GM23248 (cell line): ENCODE results near the gene EEF1B2. TPM values are rescaled to one million over a fixed set of nuclear protein-coding genes. Genes with fewer than 3 reads are reported as not detected.

Experiments
- DNase-seq: peaks from one replicate; pipeline ENCODE4 v3.0.0-alpha.2; 2015
- H2AFZ ChIP-seq: fragments of 200-600 bp; sonication (generic); 2 replicates; pipeline ENCODE4 v1.6.1; 2016; ENCODE audit warnings: antibody characterized with exemption
- H3F3A ChIP-seq: fragments of 200-600 bp; sonication (generic); 2 replicates; pipeline ENCODE4 v1.6.1; 2016; ENCODE audit warnings: mild to moderate bottlenecking, antibody characterized with exemption, mixed run types; ENCODE audit not compliant: insufficient read depth
- H3K27ac ChIP-seq: fragments of 200-600 bp; sonication (generic); 2 replicates; pipeline ENCODE4 v1.5.1; 2016; ENCODE audit warnings: mild to moderate bottlenecking
- H3K27me3 ChIP-seq: fragments of 200-600 bp; sonication (generic); replicated peaks from 2 replicates; pipeline ENCODE4 v1.6.1; 2016; ENCODE audit warnings: mild to moderate bottlenecking; ENCODE audit not compliant: insufficient read depth
- H3K36me3 ChIP-seq: fragments of 200-600 bp; sonication (generic); 2 replicates; pipeline ENCODE4 v1.6.1; 2016; ENCODE audit warnings: low read depth, mild to moderate bottlenecking
- H3K4me1 ChIP-seq: fragments of 200-600 bp; sonication (generic); 2 replicates; pipeline ENCODE4 v1.6.1; 2016; ENCODE audit warnings: mild to moderate bottlenecking; ENCODE audit not compliant: insufficient read depth
- H3K4me2 ChIP-seq: fragments of 200-600 bp; sonication (generic); one replicate; pipeline ENCODE4 v1.6.1; 2016; ENCODE audit warnings: mild to moderate bottlenecking; ENCODE audit not compliant: unreplicated experiment
- H3K4me3 ChIP-seq: fragments of 200-600 bp; sonication (generic); 2 replicates; pipeline ENCODE4 v1.5.1; 2016; ENCODE audit warnings: mild to moderate bottlenecking
- H3K79me2 ChIP-seq: fragments of 200-600 bp; sonication (generic); 2 replicates; pipeline ENCODE4 v1.6.1; 2016; ENCODE audit warnings: mild to moderate bottlenecking; ENCODE audit not compliant: insufficient read depth
- H3K9ac ChIP-seq: fragments of 200-600 bp; sonication (generic); 2 replicates; pipeline ENCODE4 v1.6.1; 2016; ENCODE audit warnings: mild to moderate bottlenecking
- H3K9me2 ChIP-seq: fragments of 200-600 bp; sonication (generic); 2 replicates; pipeline ENCODE4 v1.6.1; 2016; ENCODE audit warnings: mixed run types, mild to moderate bottlenecking, moderate library complexity; ENCODE audit not compliant: insufficient read depth
- H3K9me3 ChIP-seq: fragments of 200-600 bp; sonication (generic); one replicate; pipeline ENCODE4 v1.6.1; 2017; ENCODE audit warnings: low read depth
- H4K20me1 ChIP-seq: fragments of 200-600 bp; sonication (generic); 2 replicates; pipeline ENCODE4 v1.6.0; 2016; ENCODE audit not compliant: insufficient read depth
- EZH2 ChIP-seq: fragments of 200-600 bp; sonication (generic); IDR thresholded peaks from 2 replicates; pipeline ENCODE4 v1.6.1; 2018; ENCODE audit warnings: antibody characterized with exemption, mild to moderate bottlenecking; ENCODE audit not compliant: insufficient read depth, poor library complexity, severe bottlenecking
- EZH2phosphoT487 ChIP-seq: fragments of 200-600 bp; sonication (generic); IDR thresholded peaks from 2 replicates; pipeline ENCODE4 v1.6.1; 2018; ENCODE audit warnings: antibody characterized with exemption, moderate library complexity, mild to moderate bottlenecking, low read depth; ENCODE audit not compliant: insufficient read depth
- WGBS, 2 experiments: methylation state at CpG; one replicate each; pipeline ENCODE4 v1.1.6; 2015 to 2017; ENCODE audit warnings: low lambda C conversion rate in 2 of 2, low coverage in 1 of 2; ENCODE audit errors: missing lambda C conversion rate in 2 of 2; 5-methylcytosine and 5-hydroxymethylcytosine counted together
- in situ Hi-C: fragments of 300-500 bp; cut with MboI; formaldehyde crosslinking; loops from 2 replicates; pipeline ENCODE4 v1.15.0; 2020
- polyA plus RNA-seq: library from polyadenylated mRNA; unstranded; fragments of >200 nt; fragmentation: Nextera tagmentation; extraction: Ambion mirVana; gene quantifications from 2 replicates; pipeline ENCODE4 v1.2.1, GENCODE V29; 2016
- total RNA-seq: library from RNA; depleted of rRNA; stranded (reverse); fragments of >200 nt; shearing (Covaris generic); gene quantifications from 2 replicates; pipeline ENCODE4 v1.2.3, GENCODE V29; 2014

Gene EEF1B2
- total and polyA plus RNA-seq, 2 experiments from 2014 or later = 382 to 390 TPM

DNA sequence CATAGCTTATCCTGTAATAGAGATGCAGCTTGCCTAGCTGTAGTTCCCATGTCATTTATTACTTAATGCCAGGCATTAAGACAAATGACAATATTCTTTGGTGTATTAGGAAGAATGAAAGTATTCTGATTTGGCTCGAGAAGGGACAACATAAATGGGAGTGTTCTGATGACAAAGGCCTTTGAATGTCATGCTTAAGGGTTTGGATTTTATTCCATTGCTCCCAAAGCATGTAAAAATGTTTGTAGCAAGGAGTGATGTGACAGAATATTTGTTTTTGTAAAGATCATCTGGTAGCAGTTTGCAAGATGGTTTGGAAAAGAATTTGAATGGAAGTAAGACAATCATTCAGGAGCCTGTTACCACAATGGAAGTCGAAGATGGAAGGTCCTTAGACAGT lies 30.4 kb downstream of the EEF1B2 start:
- in situ Hi-C loops = no loop called here
- Histone ChIP-seq H3K4me2 (no peak overlapping the region), H3K4me1 (no peaks in the 10 kb centered on the region), H3K9ac (no peak overlapping the region), H3K27me3 (no peaks in the 10 kb centered on the region), H3K4me3 (no peak overlapping the region), H3K9me3 (no peaks in the 10 kb centered on the region), H2AFZ (no peak overlapping the region), H3K9me2 (no peaks in the 10 kb centered on the region), H4K20me1 (no peaks in the 10 kb centered on the region), H3K36me3 (no peaks in the 10 kb centered on the region), H3K79me2 (no peaks in the 10 kb centered on the region), H3K27ac (no peak overlapping the region), H3F3A (no peaks in the 10 kb centered on the region)
- 30 to 33% methylated on average over 2 of the region's 2 CpGs for WGBS, 2 experiments
- no peak for TF ChIP-seq EZH2
- TF ChIP-seq EZH2phosphoT487 = no peak
- no peak for DNase-seq

DNA sequence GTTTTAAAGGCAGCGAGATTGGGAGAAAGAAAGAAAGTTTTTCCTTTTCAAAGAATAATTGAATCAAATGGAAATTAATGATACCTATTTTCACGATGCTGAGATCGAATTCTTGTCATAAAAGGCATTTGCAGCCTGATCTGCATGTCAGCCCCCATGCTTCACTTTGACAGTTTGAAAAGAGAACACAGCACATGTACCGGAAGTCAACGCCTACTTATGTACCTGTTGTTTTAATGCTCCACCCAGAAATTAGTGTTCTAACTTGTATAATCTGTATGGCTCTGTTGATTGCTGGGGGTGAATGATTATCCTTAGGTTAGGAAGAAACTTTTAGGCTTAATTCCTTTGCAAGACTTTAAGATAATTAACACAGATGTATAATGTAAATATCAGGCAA lies 31.0 kb downstream of the EEF1B2 start:
- no peak for DNase-seq
- Histone ChIP-seq H3K9me2 (no peaks in the 10 kb centered on the region), H3K36me3 (no peaks in the 10 kb centered on the region), H3F3A (no peaks in the 10 kb centered on the region), H3K4me3 (no peak overlapping the region), H4K20me1 (no peaks in the 10 kb centered on the region), H3K79me2 (no peaks in the 10 kb centered on the region), H3K9me3 (no peaks in the 10 kb centered on the region), H3K9ac (no peak overlapping the region), H3K27me3 (no peaks in the 10 kb centered on the region), H3K27ac (no peak overlapping the region), H3K4me2 (no peak overlapping the region), H2AFZ (no peak overlapping the region), H3K4me1 (no peaks in the 10 kb centered on the region)
- in situ Hi-C loops = no loop called here
- TF ChIP-seq EZH2 = no peak
- TF ChIP-seq EZH2phosphoT487 = no peak
- WGBS, 2 experiments = 62 to 66% methylated on average over 5 of the region's 5 CpGs

GRCh38 chr2:206192157-206192556 lies 32.5 kb downstream of the EEF1B2 start:
- no peak for TF ChIP-seq EZH2phosphoT487
- TF ChIP-seq EZH2 = no peak
- Histone ChIP-seq H4K20me1 (no peaks in the 10 kb centered on the region), H3K79me2 (no peaks in the 10 kb centered on the region), H3K4me2 (no peak overlapping the region), H3K9me2 (no peaks in the 10 kb centered on the region), H3K9me3 (no peaks in the 10 kb centered on the region), H3K9ac (no peak overlapping the region), H3K27ac (no peak overlapping the region), H3K27me3 (no peaks in the 10 kb centered on the region), H2AFZ (no peak overlapping the region), H3F3A (no peaks in the 10 kb centered on the region), H3K4me3 (no peak overlapping the region), H3K36me3 (no peaks in the 10 kb centered on the region), H3K4me1 (no peaks in the 10 kb centered on the region)
- in situ Hi-C loops = no loop called here
- 83 to 85% methylated on average over 3 of the region's 3 CpGs for WGBS, 2 experiments
- DNase-seq = no peak

- Histone ChIP-seq H3K9me2 (no peaks in the 10 kb centered on the region), H2AFZ (no peak overlapping the region), H3K9ac (no peak overlapping the region), H3K4me3 (no peak overlapping the region), H3K4me2 (no peak overlapping the region), H4K20me1 (no peaks in the 10 kb centered on the region), H3F3A (peaks cover 6% of the 10 kb centered on the region; the same call in 1 of the 2 replicates), H3K4me1 (peaks cover 8% of the 10 kb centered on the region; the same call in 1 of the 2 replicates), H3K27ac (no peak overlapping the region), H3K9me3 (no peaks in the 10 kb centered on the region), H3K36me3 (no peaks in the 10 kb centered on the region), H3K79me2 (no peaks in the 10 kb centered on the region), H3K27me3 (no peaks in the 10 kb centered on the region)
- DNase-seq = no peak
- in situ Hi-C loops = no loop called here
- TF ChIP-seq EZH2phosphoT487 (no peak), EZH2 (no peak)
- WGBS, 2 experiments = 26 to 42% methylated on average over 2 of the region's 2 CpGs
Measured at GRCh38 chr2:206193671-206194357, 34.1 kb downstream of the EEF1B2 start.
